Activated effector memory CD4-positive, alpha-beta T cell treated with anti-CD3 and anti-CD28 coated beads, Interleukin-2, amount 50 U/mL, for 16 hours (primary cell): Measurements from ENCODE around the gene HCRTR2.
"Not testable (repeated sequence)": the region's sequence is repeated elsewhere in the genome, so short reads cannot be mapped to it uniquely, and the experiment has no call there.

Source experiments
- DNase-seq: peaks from one replicate; pipeline ENCODE4 v3.0.0-alpha.2; 2020

The HCRTR2 gene

DNA sequence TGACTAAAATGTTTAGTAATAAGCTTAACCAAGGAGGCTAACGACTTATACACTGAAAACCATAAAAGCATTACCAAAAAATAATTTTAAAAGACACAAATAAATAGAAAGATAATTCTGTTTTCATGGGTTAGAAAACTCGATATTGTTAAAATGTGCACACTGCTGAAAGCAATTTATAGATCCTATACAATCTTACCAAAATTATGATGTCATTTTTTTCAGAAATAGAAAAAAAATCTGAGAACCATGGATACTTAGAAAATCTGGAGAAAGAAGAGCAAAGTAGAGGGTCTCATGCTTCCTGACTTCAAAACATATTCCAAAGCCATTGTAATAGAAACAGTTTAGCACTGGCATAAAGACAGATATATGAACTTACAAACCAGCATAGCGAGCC, 46.6 kb downstream of the HCRTR2 start:
- DNase-seq = no peak

- DNase-seq = no peak
Measured at GRCh38 chr6:55227862-55228261, 53.5 kb downstream of the HCRTR2 start.

DNA sequence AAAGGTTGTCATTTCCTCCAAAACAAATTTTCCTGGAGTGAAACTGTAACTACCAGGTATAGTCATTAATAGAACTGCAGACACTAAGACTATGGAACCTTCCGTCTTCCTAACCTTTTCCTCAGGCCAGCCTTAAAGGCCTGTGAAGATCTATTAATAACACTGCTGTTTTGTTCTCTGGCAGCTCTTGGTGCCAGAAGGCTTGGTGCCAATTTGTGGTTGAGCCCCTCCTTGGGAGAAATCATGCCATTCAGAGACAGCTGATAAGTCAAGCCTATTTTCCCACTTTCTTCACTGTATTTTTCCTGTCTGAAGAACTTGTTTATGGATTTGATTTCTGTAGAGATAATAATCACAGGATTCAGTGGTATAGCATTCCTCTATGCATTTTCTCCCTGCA, 64.8 kb downstream of the HCRTR2 start:
- no peak for DNase-seq

- DNase-seq = not testable (repeated sequence)
Measured at GRCh38 chr6:55240975-55241605, 66.8 kb downstream of the HCRTR2 start.

DNA sequence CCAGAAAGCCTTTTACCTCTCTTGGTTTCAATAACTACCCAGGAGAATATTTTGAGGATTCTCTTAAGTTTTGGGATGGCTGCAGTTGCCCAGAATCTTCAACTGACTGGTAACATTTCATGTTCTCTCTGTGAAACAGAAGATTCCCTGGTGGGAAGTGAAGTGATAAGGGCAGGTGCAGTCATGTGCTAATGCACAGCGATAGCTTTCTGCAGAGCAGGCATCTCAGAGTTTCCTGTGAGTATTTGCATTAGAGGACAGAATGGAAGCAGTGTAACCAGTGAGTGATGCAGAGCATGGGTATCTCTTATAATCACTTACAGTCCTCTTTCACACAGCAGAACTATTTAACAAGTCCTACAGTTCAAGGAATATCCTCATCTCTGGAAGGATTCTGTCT, 76.1 kb downstream of the HCRTR2 start:
- DNase-seq = no peak

DNA sequence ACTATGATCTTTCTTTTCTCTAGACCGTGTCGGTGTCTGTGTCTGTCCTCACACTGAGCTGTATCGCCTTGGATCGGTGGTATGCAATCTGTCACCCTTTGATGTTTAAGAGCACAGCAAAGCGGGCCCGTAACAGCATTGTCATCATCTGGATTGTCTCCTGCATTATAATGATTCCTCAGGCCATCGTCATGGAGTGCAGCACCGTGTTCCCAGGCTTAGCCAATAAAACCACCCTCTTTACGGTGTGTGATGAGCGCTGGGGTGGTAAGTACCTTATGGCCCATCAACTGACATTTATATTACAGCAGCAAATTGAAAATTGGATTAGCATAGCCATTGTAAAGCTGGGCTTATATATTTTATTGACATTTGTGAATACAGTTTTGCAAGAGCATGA, 80.8 kb downstream of the HCRTR2 start:
- no peak for DNase-seq

DNA sequence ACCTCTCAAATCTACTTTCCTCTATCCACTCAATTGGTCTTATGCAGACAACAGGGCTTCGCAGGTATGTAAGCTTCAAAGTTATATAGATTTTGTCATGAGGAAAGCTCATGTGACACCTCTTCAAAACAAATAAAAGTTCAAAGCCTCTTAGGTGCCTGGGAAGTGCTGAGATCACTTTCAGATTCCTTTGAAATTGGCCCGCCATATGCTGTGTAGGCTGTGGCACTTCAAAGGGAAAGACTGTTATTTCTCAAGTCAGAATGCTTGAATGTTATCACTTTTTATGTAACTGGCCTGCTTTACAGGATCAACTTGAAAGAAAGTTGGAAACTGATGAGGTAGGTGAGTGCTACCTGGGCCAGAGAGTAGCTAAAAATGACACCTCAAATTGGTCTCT, 85.9 kb downstream of the HCRTR2 start:
- DNase-seq = no peak

DNA sequence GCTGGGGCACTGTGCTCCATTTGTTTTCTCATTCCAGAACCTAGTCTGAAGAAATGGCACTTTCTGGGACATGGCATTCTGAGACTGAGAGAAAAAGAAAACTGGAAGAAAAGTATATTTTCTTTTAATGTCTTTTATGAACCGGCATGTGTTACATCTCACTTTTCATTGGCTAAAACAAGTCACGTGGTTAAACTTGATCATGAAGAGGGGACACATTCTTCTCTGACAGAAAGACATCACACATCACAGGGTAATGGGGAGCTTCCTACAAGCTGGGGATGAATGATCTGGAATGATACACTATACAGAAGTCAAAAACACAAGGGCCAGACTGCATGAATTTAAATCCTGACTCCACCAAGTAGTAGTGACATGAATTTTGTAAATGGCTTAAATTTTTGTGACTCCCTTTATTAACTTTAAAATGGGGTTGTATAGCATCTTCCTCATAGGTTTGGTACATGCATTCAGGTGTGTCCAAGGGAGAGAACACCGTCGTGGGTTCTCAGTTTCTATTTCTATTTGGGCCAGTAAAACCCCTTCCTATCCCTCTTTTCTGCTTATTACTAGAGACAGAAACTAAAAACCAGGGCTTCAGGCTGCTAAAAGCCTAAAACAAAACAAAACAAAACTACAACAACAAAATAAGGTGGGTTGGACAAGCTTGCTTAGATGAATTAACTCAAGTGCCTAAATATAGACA, 91.2 kb downstream of the HCRTR2 start:
- no peak for DNase-seq

GRCh38 chr6:55266896-55267295, 92.6 kb downstream of the HCRTR2 start:
- no peak for DNase-seq

GRCh38 chr6:55276745-55277530, 102.6 kb downstream of the HCRTR2 start:
- no peak for DNase-seq

- DNase-seq = no peak
Measured at GRCh38 chr6:55277646-55278045, 103.3 kb downstream of the HCRTR2 start.

- DNase-seq = no peak
Measured at GRCh38 chr6:55281215-55281614, 106.9 kb downstream of the HCRTR2 start.

- no peak for DNase-seq
Measured at GRCh38 chr6:55282115-55282514, 107.8 kb downstream of the HCRTR2 start.

- DNase-seq = no peak
Measured at GRCh38 chr6:55286824-55287223, 112.5 kb downstream of the HCRTR2 start.

DNA sequence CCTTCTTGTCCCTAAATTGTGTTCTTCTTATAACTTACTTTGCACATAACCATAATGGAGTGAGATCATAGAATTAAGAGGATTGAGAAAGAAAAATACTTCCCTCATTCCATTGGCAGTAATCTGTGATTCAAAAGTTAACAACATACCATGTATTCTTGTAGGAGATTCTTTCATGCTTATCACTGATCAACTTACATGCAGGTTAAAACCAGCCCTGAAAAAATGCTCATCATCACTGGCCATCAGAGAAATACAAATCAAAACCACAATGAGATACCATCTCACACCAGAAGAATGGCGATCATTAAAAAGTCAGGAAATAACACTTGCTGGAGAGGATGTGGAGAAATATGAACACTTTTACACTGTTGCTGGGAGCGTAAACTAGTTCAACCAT, 116.4 kb downstream of the HCRTR2 start:
- DNase-seq = no peak

- no peak for DNase-seq
Measured at GRCh38 chr6:55293116-55293515, 118.8 kb downstream of the HCRTR2 start.

DNA sequence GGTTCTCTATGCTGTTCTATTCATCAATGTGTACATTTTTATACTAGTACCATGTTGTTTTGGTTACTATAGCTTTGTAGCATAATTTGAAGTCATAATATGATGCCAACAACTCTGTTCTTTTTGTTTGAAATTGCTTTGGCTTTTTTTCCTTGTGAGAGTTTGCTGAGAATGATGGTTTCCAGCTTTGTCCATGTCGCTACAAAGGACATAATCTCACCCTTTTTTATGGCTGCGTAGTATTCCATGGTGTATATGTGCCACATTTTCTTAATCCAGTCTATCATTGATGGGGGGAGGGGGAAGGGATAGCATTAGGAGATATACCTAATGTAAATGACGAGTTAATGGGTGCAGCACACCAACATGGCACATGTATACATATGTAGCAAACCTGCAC, 122.9 kb downstream of the HCRTR2 start:
- not testable (repeated sequence) for DNase-seq

DNA sequence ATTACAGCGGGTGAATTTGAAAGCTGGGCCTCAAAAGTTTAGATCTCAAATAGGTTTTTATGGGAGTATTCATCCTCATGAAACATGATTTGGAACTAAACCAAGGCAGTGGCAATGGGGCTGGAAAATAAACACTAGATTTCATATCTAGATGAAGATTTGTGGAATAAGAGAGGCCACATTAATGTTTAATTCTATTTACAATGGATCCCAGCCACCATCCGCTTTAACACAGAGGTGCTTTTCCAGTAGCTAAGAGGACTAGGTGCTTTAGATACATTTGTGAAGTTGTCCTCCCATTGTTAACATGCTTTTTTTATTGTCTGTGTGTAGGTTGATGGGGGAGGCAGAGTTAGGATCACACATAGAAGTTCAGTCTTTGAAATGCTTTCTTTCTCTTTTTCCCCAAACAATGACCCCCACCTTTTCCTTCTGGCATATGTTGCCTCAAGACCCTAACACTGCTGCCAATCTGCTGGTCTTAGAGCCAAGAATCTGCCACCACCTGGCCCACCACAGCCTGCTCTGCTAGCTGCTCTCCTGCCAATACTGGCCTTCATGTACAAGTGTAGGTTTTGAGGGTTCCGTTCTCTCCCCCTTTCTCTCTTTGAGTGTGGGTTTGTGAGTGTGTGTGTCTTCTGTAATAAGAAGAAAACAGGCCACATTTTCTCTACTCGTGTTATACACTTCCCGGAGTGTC, 125.1 kb downstream of the HCRTR2 start:
- DNase-seq = no peak

DNA sequence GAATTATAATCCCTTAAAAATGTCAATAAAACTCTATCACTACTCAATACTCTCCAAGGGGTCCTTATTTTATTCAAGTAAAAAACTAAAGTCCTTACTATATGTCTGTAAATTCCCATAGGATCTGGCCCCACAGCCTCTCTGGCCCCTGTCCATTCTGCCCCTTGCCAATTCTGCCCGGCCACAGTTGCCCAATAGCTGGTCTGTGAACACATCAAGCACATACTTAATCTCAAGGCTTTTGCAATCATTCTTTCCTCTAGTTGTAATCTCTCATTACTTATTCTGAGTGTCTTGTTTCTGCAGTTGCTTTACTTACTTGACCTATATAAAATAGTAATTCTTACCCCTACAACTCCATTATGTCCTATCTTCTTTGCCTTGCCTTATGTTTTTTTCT, 130.4 kb downstream of the HCRTR2 start:
- no peak for DNase-seq

DNA sequence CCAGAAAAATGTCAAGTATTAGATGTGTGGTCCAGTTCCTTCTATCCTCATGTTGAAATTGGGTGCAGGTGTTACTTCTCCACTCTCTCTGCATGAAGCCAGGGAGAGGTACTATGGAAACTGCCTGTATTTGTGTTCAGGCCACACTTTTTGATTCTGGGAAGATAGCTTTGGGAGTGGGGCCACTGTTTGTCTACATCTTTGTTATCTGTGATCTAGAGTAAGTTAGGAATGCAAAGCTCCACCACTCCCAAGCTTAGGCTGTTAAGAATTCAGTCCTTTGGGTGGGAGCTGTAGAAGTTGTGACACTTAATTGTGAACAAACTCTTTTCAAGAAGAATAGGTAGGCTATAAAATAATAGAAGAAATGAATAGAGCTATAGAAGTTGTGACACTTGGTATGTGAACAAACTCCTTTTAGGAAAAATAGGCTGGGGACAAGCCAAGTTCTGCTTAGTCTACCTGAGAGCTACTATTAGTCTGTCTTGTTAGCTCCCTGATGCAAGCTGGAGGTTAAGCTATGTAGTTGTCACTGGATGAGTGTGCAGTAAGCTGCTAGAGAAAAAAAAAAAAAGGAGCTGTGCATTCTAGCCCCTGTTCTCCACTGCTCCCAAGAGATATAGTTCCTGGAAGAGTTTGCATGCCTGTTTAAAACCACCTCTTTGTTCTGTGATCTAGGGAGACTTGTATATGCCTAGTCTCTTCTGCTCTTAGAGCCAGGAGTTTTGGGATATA, 145.8 kb downstream of the HCRTR2 start:
- no peak for DNase-seq

GRCh38 chr6:55320696-55321086, 146.4 kb downstream of the HCRTR2 start:
- no peak for DNase-seq

DNA sequence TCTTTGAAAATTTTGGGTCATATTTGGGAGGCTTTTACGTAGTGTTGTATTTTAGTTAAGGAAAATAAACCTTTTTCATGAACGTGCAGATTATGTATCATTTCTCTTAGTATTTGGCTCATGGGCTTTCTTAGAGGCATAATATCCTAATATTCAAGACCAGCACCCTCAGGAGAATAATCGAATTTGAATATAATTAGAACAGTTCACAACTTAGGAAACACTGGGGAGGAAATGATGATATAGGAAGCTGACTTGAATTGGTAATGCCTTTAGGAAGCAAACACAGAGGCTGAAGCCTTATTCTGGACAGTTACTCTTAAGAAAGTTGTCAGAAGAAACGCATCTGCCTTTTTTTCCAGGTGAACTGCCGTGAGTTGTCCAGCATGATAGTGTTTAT, 152.9 kb downstream of the HCRTR2 start, which contains the start of gene GFRAL:
Gene GFRAL, plus strand, starts transcription at position 301 of the 400 bp plus-strand sequence. Its CDS starts 86 bp downstream, at position 387.
- no peak for DNase-seq
